ENCODE data around the gene DARS1. TPM values are rescaled to one million over a fixed set of nuclear protein-coding genes. Genes with fewer than 3 reads are reported as not detected.

DARS1 gene
- total and polyA plus RNA-seq, 9 donors = 73.3 to 101 (median 82.0) TPM

DNA sequence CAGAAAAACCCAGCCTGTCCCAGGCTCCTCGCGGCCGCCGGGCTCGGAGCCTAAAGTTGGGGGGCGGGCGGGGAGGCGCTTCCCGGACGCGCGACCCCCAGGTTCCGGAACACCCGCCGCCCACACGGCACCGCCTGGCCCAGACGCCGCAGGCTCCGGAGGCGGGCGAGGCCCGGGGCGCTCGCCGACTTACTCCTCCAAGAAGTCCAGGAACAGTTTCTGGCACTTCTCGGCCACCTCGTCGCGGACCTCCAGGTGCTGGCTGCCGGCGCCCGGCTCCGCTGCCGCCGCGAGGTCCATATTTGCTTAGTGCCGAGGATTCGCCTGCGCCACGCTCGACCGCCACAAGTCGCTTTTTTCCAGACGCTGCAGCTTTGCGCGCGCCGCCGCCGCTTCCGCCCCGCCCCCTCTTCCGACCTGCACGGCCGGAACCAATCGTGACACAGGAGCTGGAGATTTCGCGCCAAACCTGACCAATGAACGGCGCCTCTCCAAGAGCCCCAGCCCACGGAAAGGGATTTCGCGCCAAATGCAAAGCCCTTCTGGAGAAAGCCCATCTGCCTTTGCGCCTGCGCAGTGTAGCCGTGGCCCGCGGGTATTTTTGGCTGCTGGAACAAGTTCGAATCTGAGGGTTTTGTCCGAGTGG, 109.2 kb downstream of the DARS1 start, which contains the start of gene MCM6:
Gene MCM6 (minus strand): TSS at position 378 of the 646 bp plus-strand sequence. CDS start 78 bp downstream, at position 300.
- whole genome bisulfite sequencing (ENCODE audit: insufficient coverage) = under 1% methylated on average over 66 of the region's 71 CpGs
- Histone ChIP-seq H3K27me3 (ENCODE audit: control insufficient read depth, insufficient read depth, low read length) (no peaks in the 10 kb centered on the region), H3K9me3 (replicated peaks; ENCODE audit: control insufficient read depth, low read depth, low read length) (no peaks in the 10 kb centered on the region), H3K27ac (ENCODE audit: low read length) (peak within 1 kb of the TSS; percentile 84), H3K36me3 (ENCODE audit: control insufficient read depth, insufficient read depth, low read length) (peaks cover 8% of the 10 kb centered on the region), H3K4me3 (ENCODE audit: low read length) (peak within 1 kb of the TSS; percentile 81), H3K4me1 (ENCODE audit: control insufficient read depth, insufficient read depth, low read length) (peaks cover 10% of the 10 kb centered on the region)
- DNase-seq = peak; percentile 99

DNA sequence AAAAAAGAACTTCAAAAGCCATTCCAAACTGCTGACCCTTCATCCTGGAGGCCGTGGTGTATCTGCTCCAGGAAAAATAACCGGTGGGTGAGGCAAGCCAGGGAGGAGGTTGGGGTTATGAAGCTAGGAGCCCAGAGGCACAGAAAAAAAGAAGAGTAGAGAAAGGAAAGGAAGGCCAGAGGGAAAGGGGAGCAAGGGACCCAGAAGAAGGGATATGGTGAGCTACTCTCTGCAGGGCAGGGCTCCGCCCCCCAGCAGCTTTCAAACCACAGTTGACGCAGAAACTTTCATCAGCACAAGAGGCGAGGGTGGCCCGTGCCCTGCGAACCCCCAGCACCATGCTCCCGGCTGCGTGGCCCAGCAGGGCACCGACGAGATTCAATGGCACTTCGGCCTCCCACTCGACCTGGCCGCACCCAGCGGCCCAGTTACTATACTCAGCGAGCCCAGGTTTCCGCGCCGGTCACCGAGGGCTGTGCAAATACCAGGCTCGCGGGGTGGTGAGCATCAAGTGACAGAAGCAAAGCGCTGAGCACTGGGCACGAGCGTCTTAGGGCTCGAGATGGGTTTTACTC, 109.8 kb downstream of the DARS1 start:
- Histone ChIP-seq H3K4me1 (ENCODE audit: control insufficient read depth, insufficient read depth, low read length) (peaks cover 10% of the 10 kb centered on the region), H3K9me3 (replicated peaks; ENCODE audit: control insufficient read depth, low read depth, low read length) (no peaks in the 10 kb centered on the region), H3K27ac (ENCODE audit: low read length) (peak overlapping the region; percentile 84), H3K27me3 (ENCODE audit: control insufficient read depth, insufficient read depth, low read length) (no peaks in the 10 kb centered on the region), H3K36me3 (ENCODE audit: control insufficient read depth, insufficient read depth, low read length) (peaks cover 12% of the 10 kb centered on the region), H3K4me3 (ENCODE audit: low read length) (peak overlapping the region; percentile 81)
- WGBS (ENCODE audit: insufficient coverage) = 0% methylated on average over 22 of the region's 26 CpGs
- DNase-seq = no peak

DNA sequence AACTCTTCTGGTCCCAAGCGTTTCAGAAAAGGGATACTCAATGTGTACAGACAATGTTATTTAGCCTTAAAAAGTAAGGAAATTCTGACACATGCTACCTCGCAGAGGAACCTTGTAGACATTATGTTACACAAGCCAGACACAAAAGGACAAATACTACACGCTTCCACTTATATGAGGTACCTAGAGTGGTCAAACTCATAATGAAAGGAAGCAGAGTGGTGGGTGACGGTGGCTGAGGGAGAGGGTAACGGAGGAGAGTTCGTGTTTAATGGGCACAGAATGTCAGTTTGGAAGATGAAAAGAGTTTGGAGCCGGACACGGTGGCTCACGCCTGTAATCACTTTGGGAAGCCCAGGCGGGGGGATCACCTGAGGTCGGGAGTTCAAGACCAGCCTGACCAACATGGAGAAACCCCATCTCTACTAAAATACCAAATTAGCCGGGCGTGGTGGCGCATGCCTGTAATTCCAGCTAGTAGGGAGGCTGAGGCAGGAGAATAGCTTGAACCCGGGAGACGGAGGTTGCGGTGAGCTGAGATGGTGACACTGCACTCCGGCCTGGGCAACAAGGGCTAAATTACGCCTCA, 110.6 kb downstream of the DARS1 start:
- Histone ChIP-seq H3K27ac (ENCODE audit: low read length) (no peak overlapping the region), H3K36me3 (ENCODE audit: control insufficient read depth, insufficient read depth, low read length) (peaks cover 15% of the 10 kb centered on the region), H3K4me1 (ENCODE audit: control insufficient read depth, insufficient read depth, low read length) (peaks cover 10% of the 10 kb centered on the region), H3K4me3 (ENCODE audit: low read length) (peak overlapping the region; percentile 81), H3K9me3 (replicated peaks; ENCODE audit: control insufficient read depth, low read depth, low read length) (no peaks in the 10 kb centered on the region), H3K27me3 (ENCODE audit: control insufficient read depth, insufficient read depth, low read length) (no peaks in the 10 kb centered on the region)
- no peak for DNase-seq
- 65% methylated on average over 9 of the region's 19 CpGs for WGBS (ENCODE audit: insufficient coverage)

DNA sequence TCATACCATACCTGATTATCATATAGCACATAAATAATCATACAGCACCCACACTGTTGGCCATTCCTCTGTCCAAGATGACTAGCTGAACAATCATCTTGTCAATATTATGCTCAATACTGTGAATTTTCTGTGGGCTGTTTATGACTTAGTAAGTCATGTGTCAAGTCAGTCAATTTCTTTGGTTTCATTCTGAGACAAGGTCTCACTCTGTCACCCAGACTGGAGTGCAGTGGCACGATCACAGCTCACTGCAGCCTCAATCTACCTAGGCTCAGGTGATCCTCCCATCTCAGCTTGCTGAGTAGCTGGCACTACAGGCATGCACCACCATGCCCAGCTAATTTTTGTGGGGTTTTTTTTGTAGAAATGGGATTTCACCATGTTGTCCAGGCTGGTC, 114.9 kb downstream of the DARS1 start:
- peaks cover 33% of the 10 kb centered on the region for H3K36me3 ChIP-seq (ENCODE audit: control insufficient read depth, insufficient read depth, low read length)
- H3K9me3 ChIP-seq (replicated peaks; ENCODE audit: control insufficient read depth, low read depth, low read length) = no peaks in the 10 kb centered on the region
- WGBS (ENCODE audit: insufficient coverage) = no CpG with 5 or more reads among the region's 1 CpG
- H3K27me3 ChIP-seq (ENCODE audit: control insufficient read depth, insufficient read depth, low read length) = no peaks in the 10 kb centered on the region
- no peak for DNase-seq
- no peak overlapping the region for H3K27ac ChIP-seq (ENCODE audit: low read length)
- peaks cover 8% of the 10 kb centered on the region for H3K4me1 ChIP-seq (ENCODE audit: control insufficient read depth, insufficient read depth, low read length)
- no peak overlapping the region for H3K4me3 ChIP-seq (ENCODE audit: low read length)

DNA sequence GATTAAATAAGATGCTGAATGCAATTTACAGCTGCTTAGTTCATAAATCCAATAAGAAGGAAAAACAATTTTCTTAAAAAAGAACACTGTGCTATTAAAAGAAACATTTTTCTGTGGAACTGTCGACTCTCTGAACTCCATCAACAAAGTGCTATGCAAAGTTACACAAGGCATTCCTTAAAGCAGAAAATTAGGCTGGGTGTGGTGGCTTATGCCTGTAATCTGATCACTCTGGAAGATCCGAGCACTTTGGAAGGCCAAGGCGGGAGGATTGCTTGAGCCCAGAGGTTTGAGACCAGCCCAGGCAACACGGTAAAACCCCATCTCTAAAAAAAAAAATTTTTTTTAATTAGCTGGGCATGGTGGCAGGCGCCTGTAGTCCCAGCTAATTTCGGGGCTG, 122.2 kb downstream of the DARS1 start:
- DNase-seq = no peak
- H3K27me3 ChIP-seq (ENCODE audit: control insufficient read depth, insufficient read depth, low read length) = no peaks in the 10 kb centered on the region
- H3K9me3 ChIP-seq (replicated peaks; ENCODE audit: control insufficient read depth, low read depth, low read length) = no peaks in the 10 kb centered on the region
- peaks cover 44% of the 10 kb centered on the region for H3K36me3 ChIP-seq (ENCODE audit: control insufficient read depth, insufficient read depth, low read length)
- H3K27ac ChIP-seq (ENCODE audit: low read length) = no peak overlapping the region
- no CpG with 5 or more reads among the region's 6 CpGs for WGBS (ENCODE audit: insufficient coverage)
- no peak overlapping the region for H3K4me3 ChIP-seq (ENCODE audit: low read length)
- H3K4me1 ChIP-seq (ENCODE audit: control insufficient read depth, insufficient read depth, low read length) = no peaks in the 10 kb centered on the region

DNA sequence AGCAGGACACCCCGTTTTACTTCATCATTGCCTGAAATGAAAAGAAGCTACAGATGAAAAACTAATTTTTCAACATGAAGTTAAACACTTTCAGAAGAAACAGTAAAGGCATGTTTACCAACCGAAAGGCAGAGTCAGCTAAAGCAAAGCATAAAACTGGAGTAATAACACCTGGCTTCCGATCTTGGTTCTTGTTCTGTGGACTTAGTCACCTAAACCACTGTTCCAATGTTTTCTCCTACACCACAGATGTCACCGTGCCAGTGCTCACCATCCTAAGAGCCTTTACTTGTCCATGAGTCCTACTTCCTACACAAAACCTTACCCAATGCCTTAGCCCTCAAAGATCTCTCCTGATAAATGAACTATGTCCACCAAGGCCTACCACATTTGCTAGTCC, 122.7 kb downstream of the DARS1 start:
- Histone ChIP-seq H3K27me3 (ENCODE audit: control insufficient read depth, insufficient read depth, low read length) (no peaks in the 10 kb centered on the region), H3K27ac (ENCODE audit: low read length) (no peak overlapping the region), H3K36me3 (ENCODE audit: control insufficient read depth, insufficient read depth, low read length) (peaks cover 45% of the 10 kb centered on the region), H3K9me3 (replicated peaks; ENCODE audit: control insufficient read depth, low read depth, low read length) (no peaks in the 10 kb centered on the region), H3K4me3 (ENCODE audit: low read length) (no peak overlapping the region), H3K4me1 (ENCODE audit: control insufficient read depth, insufficient read depth, low read length) (no peaks in the 10 kb centered on the region)
- no peak for DNase-seq
- 90% methylated on average over 3 of the region's 4 CpGs for WGBS (ENCODE audit: insufficient coverage)

Other genes with a start within 250 kb of the DARS1 start
- gene UBXN4, start 243.8 kb downstream of the DARS1 start, total RNA-seq = 41.8 TPM
- 10 to 100 TPM; 60.5 to 81.8 (median 68.4) TPM for gene UBXN4, start 243.8 kb downstream of the DARS1 start, polyA plus RNA-seq (ENCODE audit: insufficient read depth in 1 of 8, insufficient read length in 8 of 8, low replicate concordance in 1 of 8)
- not detected for gene LCT, start 148.4 kb downstream of the DARS1 start, total RNA-seq
- 1 to 10 TPM in 1 of 8 donors, under 1 TPM in 3, not detected in 4; 0.03 to 3.1 (median 0.35) TPM for gene LCT, start 148.4 kb downstream of the DARS1 start, polyA plus RNA-seq (ENCODE audit: insufficient read depth in 1 of 8, insufficient read length in 8 of 8, low replicate concordance in 1 of 8)
- 14.2 TPM for gene MCM6, start 109.2 kb downstream of the DARS1 start, total RNA-seq
- gene MCM6, start 109.2 kb downstream of the DARS1 start, polyA plus RNA-seq (ENCODE audit: insufficient read depth in 1 of 8, insufficient read length in 8 of 8, low replicate concordance in 1 of 8) = 10 to 100 TPM; 22.6 to 36.8 (median 28.7) TPM
- gene CXCR4, start 132.5 kb upstream of the DARS1 start, total RNA-seq = 23.1 TPM
- gene CXCR4, start 132.5 kb upstream of the DARS1 start, polyA plus RNA-seq (ENCODE audit: insufficient read depth in 1 of 8, insufficient read length in 8 of 8, low replicate concordance in 1 of 8) = 10 to 100 TPM; 29.5 to 38.1 (median 32.1) TPM

Data from muscle of leg (tissue), 11 donors.